Mesenteric fat pad (tissue), 1 donor: ENCODE results near the gene PDAP1. TPM values are rescaled to one million over a fixed set of nuclear protein-coding genes. Genes with fewer than 3 reads are reported as not detected.
"Not testable (repeated sequence)": the region's sequence is repeated elsewhere in the genome, so short reads cannot be mapped to it uniquely, and the experiment has no call there.

Experiments
- DNase-seq: peaks from one replicate; pipeline ENCODE4 v3.0.0-alpha.2; 2020; ENCODE audit warnings: low spot score
- total RNA-seq: library from RNA; stranded (reverse); fragmentation: NEBNext Ultra II Directional; extraction: Animal tissue kit (Norgen Biotek cat#: 25700); gene quantifications from one replicate; pipeline ENCODE4 v1.2.1, GENCODE V29; 2021
- donor health status: DM: yes; HTN: yes; CAD: no.

Gene PDAP1
- total RNA-seq, 1 donor from 2014 or later = 88.8 TPM

DNA sequence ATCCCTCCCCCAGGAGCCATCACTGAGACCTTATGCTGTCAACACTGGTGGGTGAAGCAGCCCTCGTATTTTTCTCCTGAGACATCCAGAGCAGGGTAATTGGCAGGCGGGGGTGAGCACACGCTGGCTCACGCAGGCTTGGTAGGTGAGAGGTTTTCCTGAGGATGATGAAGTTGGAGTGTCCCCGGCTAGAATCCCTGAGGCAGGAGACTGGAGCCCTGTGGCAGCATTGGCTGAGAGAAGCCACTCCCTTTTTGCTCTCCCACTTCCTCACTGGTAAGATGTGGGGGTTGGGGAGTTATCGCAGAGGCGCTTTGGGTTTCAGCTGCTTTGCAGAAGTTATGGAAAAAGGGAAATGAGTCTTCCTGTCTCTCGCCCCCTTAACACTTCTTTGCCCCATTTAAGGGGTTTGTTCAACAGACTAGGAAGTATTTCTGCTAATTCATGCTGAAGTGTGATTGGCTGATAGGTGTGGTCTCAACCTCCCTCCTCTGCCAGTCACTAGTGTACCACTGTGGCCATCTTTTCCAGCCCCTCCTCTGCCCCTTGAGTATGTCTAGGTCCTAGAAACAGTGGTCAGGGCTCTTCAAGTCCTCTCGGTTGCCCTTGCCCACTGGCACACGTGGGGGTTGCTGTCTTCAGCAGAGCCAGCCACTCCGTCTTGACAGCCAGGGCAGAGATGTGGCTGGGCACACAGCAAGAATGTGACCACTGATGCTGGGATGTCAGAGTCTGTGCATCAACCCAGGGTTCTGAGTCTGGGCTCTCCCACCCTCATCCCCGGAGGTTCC, 28.2 kb downstream of the PDAP1 start:
- no peak for DNase-seq

DNA sequence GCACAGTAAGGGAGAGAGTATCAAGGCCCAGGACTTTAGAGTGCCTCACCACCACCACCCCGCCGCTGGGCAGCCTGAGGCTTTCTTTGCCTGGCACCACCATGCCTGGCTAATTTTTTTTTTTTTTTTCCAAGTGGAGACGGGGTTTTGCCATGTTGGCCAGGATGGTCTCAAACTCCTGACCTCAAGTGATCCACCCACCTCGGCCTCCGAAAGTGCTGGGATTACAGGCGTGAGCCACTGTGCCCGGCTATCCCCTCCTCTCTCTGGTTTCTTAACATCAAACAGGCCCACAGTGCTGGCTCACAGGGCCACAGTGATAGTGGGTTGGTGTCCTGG, 28.7 kb downstream of the PDAP1 start:
- not testable (repeated sequence) for DNase-seq

DNA sequence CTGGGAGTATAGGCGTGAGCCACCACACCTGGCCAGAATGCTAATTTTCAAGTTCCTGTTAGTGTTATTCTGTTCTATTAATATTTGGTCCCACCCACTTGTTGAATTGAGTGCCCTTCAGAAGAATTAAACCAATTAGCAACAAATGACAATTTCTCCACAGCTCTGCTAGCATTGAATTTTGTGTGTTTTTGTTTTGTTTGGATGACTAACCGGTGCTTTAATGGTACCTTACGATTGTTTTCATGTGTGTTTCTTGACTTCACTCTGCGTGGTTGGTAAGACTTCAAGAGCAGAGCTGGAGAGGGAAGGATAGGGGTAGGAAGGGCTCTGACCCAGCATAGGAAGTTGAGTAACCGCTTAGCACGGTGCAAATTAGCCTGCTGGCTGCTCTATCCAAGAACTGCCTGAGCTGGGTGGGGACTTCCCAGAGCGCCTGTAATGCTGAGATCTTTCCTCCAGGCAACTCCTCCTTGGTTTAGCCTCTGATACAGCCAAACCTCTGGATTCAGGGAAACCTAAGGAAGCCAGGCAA, 29.3 kb downstream of the PDAP1 start:
- DNase-seq = no peak

DNA sequence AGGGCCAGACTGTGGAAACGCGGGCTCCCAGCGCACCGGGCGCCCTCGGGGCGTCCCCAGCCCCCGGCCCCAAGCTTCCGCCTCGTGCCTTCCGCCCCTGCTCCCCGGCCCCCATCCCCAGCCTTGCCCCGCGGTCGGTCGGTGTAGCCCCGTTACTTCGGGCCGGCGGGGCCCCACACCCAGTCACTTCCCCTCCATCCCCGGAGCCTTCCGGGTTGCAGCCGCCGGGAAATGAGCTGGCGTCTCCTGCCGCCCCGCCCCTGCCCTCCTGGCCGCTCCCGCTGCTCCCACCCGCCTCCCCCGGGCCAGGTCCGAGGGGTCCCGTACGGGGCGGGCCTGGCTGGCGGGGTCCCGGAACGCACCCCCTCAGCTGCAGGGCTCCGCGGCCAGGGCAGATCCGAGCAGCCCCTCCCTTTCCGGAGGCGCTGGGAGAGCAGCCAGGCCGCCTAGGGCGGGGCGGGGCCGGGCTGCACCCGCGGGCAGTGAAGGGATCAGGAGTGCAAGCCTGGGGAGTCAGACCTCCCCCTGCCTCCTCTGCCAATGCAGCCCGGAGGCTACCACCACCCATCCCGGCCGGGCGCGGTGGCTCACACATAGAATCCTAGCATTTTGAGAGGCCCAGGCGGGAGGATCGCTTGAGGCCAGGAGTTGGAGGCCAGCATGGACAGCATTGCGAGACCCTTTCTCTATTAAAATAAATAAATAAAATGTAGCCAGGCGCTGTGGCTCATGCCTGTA, 33.2 kb downstream of the PDAP1 start:
- peak; percentile 95 for DNase-seq

DNA sequence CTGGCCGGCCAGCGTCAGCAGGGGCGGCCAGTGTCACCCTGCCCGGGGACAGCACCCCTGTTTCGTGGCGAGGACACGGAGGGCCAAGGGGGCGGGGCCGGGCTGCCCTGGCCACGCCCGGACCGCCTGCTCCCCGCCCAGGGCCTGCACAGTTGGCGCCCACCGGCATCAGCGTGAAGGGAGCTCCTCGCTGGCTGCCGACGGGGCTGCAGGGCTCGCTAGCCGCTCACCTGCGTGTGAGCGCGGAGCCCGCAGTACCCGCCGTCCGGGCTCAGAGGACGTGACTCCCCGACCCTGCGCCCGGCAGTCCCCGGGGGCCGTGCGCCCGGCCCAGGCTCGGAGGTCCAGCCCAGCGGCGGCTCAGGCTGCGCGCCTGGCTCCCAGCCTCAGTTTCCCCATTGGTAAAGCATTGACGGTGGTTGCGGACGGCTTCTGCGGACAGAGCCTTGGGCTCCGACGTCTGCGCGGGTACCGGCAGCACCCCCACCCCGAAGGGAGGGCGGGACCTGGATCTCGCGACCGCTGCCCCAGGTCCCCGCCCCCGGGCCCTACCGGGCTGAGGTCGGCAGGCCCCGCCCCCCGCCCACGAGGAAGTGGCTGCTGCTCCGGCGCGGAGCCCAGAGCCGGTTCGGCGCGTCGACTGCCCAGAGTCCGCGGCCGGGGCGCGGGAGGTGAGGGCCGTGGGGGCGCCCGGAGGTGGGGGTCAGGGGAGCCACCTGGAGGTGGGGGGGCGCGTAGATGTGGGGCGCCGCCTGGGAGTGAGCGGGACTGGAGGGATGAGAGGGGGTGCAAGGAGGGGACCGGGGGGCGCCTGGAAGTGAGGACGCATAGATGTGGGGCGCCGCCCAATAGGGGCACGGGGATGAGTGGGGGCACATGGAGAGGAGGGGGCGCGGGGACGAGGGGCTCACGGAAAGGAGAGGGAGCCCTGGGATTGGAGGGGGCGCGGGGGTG, 34.0 kb downstream of the PDAP1 start, which contains the start of gene ARPC1B:
Gene ARPC1B (plus strand): TSS at position 620 of the 954 bp plus-strand sequence. CDS start 10,985 bp downstream, outside the sequence.
- DNase-seq = peak; percentile 96

DNA sequence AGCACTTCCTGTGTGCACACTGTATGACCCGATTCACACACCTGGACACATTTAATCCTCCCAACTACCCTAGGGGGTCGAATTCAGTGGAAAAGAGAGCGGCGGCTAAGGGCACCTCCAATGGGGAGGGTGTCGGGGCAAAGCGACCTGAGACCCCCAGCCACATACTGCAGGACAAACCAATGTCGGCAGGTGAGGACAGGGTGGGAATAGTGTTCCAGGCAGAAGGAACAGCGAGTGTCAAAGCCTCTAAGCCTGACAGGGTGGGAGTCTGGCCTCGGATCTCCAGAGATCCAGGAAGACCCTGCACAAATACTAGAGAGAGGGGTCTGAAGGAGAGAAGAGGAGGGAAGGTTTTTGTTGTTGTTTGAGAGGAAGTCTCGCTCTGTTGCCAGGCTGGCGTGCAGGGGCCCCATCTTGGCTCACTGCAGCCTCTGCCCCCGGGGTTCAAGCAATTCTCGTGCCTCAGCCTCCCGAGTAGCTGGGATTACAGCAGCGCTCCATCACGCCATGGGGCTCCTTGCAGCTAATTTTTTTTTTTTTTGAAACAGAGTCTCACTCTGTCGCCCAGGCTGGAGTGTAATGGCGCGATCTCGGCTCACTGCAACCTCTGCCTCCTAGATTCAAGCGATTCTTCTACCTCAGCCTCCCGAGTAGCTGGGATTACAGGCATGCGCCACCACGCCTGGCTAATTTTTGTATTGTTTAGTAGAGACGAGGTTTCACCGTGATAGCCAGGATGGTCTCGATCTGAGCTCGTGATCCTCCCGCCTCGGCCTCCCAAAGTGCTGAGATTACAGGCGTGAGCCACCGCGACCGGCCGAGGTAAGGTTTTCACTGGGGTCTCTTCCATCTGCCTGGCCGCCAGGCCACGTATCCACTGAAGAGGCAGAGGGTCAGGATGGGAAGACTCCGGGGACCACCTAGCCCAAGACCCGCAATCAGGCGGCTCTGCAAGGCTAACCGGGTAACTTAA, 35.0 kb downstream of the PDAP1 start:
- no peak for DNase-seq

DNA sequence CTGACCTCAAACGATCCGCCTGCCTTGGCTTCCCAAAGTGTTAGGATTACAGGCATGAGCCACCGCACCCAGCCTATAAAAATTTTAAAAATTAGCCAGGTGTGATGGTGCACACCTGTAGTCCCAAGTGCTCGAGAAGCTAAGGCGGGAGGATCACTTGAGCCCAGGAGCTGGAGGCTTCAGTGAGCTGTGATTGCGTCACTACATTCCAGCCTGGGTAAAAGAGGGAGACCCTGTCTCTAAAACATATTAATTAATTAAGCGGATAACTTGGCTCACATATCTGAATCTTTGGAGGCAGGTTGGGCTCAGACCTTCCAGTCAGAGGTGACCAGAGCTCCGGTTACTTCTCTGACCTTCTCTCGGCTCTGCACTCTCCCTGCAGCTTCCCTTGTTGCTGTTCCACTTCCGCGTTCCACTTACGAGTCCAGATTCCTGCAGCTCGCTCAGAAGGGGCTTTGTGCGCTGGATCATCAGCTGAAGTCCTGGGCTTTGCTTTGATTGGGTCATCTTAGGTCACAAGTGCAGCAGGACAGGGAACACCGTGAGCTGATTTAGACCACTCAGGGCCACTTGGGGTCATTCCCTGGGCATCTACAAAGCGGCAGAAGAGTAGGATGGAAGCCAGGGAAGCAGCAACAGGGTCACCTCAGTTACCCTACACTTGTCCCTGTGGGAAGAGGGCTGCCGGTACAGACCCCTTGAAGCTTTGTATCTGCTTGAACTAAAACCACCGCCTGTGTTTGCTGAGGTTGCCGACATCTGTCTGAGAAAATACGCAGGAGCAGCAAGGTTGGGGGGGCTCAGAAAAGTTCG, 35.9 kb downstream of the PDAP1 start:
- DNase-seq = no peak

DNA sequence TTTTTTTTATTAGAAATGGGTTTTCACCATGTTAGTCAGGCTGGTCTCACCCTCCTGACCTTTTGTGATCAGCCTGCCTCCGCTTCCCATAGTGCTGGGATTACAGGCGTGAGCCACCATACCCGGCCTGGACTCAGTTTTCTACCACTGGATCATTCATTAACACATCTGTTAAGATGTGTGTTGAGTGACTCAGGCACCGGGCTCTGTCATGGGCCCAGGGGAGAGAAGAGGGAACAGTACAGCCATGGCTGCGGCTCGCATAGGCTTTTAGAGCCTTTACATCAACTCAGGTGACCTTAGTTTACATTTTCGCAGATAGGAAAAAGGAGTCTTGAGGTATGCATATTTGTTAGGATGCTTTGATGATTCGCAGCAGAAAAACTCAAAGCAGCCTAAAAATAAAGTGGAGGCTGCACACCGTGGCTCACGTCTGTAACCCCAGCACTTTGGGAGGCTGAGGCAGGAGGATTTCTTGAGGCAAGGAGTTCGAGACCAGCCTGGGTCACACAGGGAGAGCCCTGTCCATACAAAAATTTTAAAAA, 36.9 kb downstream of the PDAP1 start:
- DNase-seq = no peak

DNA sequence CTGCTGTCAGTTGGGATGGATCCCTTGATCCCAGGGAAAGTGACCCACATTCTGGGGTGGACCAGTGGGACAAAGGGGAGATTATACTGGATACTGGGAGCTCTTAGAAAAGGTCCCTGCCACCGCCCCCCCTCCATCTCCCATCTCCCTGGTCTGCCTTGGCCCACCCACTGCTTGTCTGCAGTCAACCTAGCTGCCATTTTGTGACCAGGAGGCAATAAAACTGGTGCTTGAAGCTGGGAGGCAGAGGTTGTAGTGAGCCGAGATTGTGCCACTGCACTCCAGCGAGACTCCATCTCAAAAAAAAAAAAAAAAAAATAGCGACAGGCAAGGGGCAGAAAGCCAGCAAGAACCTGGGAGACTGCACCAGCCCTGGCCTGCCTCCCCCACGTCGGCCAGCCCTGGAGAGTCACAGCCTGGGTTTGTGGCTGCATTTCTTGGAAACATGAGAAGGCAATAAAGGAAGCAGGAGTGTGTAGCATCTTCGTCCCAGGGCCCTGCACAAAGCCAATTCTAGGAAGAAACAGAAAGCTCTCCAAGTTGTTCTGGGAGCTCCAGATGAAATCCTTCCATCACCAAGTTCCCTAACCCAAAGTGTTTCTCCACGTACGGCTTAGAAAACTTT, 38.5 kb downstream of the PDAP1 start:
- no peak for DNase-seq

DNA sequence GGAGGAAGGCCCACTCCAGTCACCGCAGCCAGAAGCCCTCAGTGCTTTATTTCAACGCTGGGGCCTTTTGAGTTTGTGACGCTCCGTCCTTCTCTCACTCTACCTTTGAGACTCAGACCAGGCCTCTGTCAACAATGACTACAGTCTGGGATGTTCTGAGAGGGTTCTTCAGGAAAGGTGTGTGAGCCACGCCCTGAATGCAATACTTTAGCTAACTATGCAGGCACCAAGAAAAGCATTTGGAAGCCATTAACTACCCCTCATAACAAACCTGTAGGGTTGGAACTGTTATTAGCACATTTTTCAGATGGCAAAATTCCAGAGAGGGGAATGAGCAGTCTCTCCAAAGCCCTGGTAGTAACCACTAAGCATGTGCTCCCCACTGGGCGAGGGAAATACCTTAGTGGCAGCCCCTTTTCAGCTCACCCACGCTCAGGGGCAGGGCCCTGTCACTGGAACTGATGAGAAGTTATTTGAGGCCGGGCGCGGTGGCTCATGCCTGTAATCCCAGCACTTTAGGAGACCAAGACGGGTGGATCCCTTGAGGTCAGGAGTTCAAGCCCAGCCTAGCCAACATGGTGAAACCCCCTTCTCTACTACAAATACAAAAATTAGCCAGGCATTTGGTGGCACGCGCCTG, 39.5 kb downstream of the PDAP1 start:
- DNase-seq = no peak

DNA sequence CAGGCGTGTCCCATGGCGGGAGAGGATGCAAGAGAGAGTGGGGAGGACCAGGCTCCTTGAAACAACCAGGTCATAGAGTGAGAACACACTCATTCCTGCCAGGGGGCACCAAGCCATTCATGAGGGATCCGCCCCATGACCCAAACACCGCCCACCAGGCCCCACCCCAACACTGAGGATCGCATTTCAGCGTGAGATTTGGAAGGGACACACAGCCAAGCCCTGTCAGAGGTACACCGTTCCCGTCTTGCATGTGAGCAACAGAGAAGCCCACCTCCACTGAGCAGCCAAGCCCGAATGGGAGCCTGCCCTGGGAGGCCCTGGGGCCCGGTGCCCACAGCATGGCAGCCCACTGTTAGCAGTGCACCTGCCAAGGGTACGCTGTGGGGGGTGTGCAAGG, 41.8 kb downstream of the PDAP1 start:
- DNase-seq = no peak

DNA sequence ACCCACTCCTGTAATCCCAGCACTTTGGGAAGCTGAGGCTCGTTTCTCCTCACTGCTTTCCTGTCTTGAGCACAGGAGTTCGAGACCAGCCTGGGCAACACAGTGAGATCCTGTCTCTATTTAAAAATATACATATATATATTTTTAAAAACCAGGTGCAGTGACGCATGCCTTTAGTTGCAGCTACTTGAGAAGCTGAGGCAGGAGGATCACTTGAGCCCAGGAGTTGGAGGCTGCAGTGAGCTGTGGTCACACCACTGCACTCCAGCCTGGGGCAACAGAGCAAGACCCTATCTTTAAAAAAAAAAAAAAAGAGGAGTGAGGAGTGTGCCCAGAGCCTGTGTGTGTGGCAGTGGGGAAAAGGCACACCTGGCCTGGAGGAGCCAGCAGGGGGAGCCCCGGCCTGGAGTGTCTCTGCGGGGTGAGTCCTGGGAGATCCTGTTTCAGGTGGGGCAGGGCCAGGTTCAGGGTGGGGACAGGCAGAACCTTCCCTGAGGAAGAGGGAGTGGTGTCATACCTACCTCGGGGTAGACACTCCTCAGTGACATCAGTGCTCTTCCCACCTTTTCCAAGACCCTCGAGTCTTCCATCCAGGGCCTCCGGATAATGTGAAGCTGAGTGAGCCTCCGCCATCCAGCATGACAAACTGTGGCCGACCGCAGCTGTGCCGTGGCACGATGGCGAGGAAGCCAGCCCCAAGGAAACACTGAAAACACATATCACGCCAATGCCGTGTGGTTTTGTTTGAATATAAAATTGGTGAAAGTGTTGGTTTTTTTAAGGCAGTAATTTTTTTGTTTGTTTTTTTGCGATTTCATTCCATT, 42.9 kb downstream of the PDAP1 start:
- DNase-seq = no peak

DNA sequence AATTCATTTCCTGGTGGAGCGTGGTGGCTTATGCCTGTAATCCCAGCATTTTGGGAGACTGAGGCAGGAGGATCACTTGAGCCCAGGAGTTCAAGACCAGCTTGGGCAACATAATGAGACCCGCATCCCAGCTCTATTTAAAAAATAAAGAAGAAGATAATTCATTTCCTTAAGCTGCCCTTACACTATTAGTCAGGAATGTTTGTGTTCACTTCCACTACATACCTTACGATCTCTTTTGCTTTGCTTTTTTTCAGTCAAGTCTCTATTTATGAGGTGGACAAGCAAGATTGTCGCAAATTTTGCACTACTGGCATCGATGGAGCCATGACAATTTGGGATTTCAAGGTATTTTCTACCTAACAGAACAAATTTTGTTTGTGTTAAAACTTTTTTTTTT, 45.1 kb downstream of the PDAP1 start:
- no peak for DNase-seq

DNA sequence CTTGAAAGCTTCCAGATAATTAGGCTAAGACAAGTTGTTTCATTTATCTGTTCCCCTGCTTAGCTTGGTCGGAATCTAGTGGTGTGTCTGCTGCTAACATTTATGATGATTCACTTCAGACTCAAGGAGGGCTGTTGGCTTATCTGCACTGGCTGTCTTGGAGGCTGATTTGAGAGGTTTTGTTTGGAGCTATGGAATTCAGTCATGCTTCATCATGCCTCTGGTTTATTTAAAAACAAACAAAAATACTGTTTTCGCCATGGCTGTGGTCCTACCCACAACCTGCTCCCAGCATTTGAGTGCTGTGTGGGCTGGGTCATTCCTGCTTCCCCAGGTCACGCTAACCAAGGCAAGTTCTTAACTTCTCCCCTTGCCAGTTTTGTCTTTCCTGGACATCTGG, 45.6 kb downstream of the PDAP1 start:
- no peak for DNase-seq

DNA sequence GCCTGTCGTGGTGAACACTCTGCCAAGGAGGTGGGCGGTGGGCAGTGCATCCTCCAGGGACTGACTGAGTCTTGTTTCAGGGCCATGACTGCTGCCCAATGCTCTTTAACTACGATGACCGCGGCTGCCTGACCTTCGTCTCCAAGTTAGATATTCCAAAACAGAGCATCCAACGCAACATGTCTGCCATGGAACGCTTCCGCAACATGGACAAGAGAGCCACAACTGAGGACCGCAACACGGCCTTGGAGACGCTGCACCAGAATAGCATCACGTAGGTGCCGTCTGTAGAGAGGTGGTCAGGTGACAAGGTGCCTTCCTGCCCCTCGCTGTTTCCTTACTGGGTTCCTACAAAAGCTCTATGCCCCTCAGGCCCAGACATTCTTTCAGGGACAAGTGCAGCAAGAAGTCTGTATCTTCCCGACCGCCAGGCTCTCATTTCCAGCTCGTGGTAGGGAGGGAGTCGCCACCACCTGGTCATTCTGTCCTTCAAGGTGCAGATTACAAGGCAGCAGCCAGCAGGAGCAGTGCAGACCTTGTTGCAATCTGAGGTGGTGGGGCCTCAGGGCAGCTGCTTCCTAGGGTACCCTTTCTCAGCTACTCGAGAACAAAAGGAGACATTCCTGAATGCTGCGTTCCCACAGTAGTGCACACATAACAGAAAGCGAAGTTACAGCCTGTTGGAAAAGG, 48.8 kb downstream of the PDAP1 start:
- DNase-seq = no peak

DNA sequence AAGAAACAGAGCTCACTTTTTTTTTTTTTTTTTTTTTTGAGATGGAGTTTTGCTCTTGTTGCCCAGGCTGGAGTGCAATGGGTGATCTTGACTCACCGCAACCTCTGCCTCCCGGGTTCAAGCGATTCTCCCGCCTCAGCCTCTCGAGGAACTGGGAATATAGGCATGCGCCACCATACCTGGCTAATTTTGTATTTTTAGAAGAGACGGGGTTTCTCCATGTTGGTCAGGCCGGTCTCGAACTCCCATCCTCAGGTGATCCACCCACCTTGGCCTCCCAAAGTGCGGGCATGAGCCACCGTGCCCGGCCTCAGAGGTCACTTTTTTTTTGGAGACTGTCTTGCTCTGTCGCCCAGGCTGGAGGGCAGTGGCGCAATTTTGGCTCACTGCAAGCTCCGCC, 49.9 kb downstream of the PDAP1 start:
- DNase-seq = not testable (repeated sequence)
